ENCODE results near the gene DNAAF3.

DNA sequence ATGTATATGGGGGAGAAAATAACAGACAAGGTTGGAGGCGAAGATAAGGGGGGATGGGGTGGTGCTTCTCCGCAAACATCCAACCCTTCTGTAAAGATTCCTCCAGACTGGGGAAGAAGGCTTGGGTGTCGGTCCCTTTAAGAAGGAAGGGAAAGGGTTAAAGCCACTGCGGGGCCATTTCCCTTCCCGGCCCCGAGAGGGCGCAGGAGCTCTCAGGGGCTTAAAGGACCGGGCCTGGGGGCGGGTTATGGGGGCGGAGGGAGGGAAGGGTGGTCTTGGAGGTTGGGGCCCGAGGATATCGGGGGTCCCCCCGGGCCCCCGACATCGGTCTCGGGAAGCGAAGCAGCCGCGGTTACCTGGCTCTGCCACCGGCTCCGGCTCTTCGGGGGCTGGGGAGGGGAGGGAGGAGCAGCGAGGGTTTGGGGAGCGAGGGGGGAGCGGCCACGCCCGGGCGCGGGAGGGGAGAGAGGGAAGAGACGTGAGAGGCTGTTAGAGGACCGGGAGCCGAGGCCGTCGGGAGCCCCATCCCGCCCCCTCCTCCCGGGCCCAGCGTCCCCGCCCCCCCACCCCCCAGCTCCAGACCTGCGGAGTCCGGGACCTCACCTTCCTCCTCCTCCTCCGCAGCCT is 20.2 kb downstream of the DNAAF3 start:
- TF ChIP-seq, protein P1, sequence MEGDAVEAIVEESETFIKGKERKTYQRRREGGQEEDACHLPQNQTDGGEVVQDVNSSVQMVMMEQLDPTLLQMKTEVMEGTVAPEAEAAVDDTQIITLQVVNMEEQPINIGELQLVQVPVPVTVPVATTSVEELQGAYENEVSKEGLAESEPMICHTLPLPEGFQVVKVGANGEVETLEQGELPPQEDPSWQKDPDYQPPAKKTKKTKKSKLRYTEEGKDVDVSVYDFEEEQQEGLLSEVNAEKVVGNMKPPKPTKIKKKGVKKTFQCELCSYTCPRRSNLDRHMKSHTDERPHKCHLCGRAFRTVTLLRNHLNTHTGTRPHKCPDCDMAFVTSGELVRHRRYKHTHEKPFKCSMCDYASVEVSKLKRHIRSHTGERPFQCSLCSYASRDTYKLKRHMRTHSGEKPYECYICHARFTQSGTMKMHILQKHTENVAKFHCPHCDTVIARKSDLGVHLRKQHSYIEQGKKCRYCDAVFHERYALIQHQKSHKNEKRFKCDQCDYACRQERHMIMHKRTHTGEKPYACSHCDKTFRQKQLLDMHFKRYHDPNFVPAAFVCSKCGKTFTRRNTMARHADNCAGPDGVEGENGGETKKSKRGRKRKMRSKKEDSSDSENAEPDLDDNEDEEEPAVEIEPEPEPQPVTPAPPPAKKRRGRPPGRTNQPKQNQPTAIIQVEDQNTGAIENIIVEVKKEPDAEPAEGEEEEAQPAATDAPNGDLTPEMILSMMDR (optimal IDR thresholded peaks at IDR 0.05 in 1 of 3, IDR thresholded peaks at IDR 0.05 in 1 of 3, conservative IDR thresholded peaks at IDR 0.05 in 1 of 3; ENCODE audit: extremely low read depth in 1 of 3, insufficient read depth in 2 of 3, low read length in 3 of 3): peak; percentile 58 to 90 (median 74)
- TF ChIP-seq EZH2 (IDR thresholded peaks at IDR 0.05; ENCODE audit: low read length): no peak
